A673 (cell line): ENCODE measurements around the gene CNTROB.

ENCODE experiments used
- CTCF ChIP-seq: fragments of 300-800, 200-600 bp; sonication (generic); conservative IDR thresholded peaks from 2 replicates; pipeline ENCODE4 v1.5.1; 2017; ENCODE audit warnings: low read depth, mild to moderate bottlenecking, antibody characterized with exemption, low read length, moderate library complexity, mixed read lengths
- EZH2 ChIP-seq: fragments of 200-600 bp; sonication (generic); IDR thresholded peaks from 2 replicates; pipeline ENCODE4 v1.6.1; 2017; ENCODE audit warnings: borderline replicate concordance, low read depth, mild to moderate bottlenecking, mixed read lengths, antibody characterized with exemption, low read length; ENCODE audit not compliant: poor library complexity, severe bottlenecking

GRCh38 chr17:7903154-7904103 is 28.6 kb upstream of the CNTROB start:
- no peak for TF ChIP-seq EZH2
- no peak for TF ChIP-seq CTCF
